Epithelial cell of proximal tubule (primary cell): ENCODE results near the gene FBXO3. TPM values are rescaled to one million over a fixed set of nuclear protein-coding genes. Genes with fewer than 3 reads are reported as not detected.

Source experiments
- DNase-seq: peaks from one replicate; pipeline ENCODE4 v3.0.0-alpha.2; 2011; ENCODE audit warnings: low read depth
- H3K4me3 ChIP-seq: 2 replicates; pipeline ENCODE4 v1.5.1; 2011; ENCODE audit warnings: low read depth, mild to moderate bottlenecking, low read length
- CTCF ChIP-seq: conservative IDR thresholded peaks from 2 replicates; pipeline ENCODE4 v1.5.1; 2012; ENCODE audit warnings: low read depth, mild to moderate bottlenecking, low read length
- total RNA-seq: library from RNA; depleted of rRNA; stranded (reverse); fragments of >200 nt; gene quantifications from 2 replicates; pipeline ENCODE4 v1.2.3, GENCODE V29; 2015

The FBXO3 gene
- total RNA-seq, 1 donor from 2014 or later: 20.3 TPM

GRCh38 chr11:33696411-33696810 lies 77.9 kb downstream of the FBXO3 start:
- no peak for DNase-seq
- no peak for TF ChIP-seq CTCF
- peak overlapping the region; percentile 74 for H3K4me3 ChIP-seq

- DNase-seq: no peak
- peak overlapping the region; percentile 74 for H3K4me3 ChIP-seq
- no peak for TF ChIP-seq CTCF
Measured at GRCh38 chr11:33695051-33695566, 79.2 kb downstream of the FBXO3 start.

GRCh38 chr11:33694346-33695050 lies 79.8 kb downstream of the FBXO3 start:
- H3K4me3 ChIP-seq: peak overlapping the region; percentile 74
- TF ChIP-seq CTCF: no peak
- no peak for DNase-seq

GRCh38 chr11:33692541-33692940 lies 81.8 kb downstream of the FBXO3 start:
- no peak for TF ChIP-seq CTCF
- DNase-seq: no peak

GRCh38 chr11:33692013-33692504 lies 82.3 kb downstream of the FBXO3 start:
- DNase-seq: peak; percentile 98
- no peak for TF ChIP-seq CTCF
- H3K4me3 ChIP-seq: peak overlapping the region; percentile 30

More at GRCh38 chr11:33692541-33692940, 81.8 kb downstream of the FBXO3 start:
- H3K4me3 ChIP-seq: no peak overlapping the region

- peak overlapping the region; percentile 30 for H3K4me3 ChIP-seq
- no peak for TF ChIP-seq CTCF
- DNase-seq: no peak
Measured at GRCh38 chr11:33691066-33691864, 83.1 kb downstream of the FBXO3 start.

Other genes starting within 250 kb of the FBXO3 start
- not detected in 2 replicates for gene C11orf91, start 73.7 kb downstream of the FBXO3 start, total RNA-seq
- 427 and 615 TPM in 2 replicates for gene CD59, start 38.1 kb downstream of the FBXO3 start, total RNA-seq
- 1.5 and 3.3 TPM in 2 replicates for gene LMO2, start 117.6 kb upstream of the FBXO3 start, total RNA-seq